ENCODE results near the gene VPS33A.

The VPS33A gene

DNA sequence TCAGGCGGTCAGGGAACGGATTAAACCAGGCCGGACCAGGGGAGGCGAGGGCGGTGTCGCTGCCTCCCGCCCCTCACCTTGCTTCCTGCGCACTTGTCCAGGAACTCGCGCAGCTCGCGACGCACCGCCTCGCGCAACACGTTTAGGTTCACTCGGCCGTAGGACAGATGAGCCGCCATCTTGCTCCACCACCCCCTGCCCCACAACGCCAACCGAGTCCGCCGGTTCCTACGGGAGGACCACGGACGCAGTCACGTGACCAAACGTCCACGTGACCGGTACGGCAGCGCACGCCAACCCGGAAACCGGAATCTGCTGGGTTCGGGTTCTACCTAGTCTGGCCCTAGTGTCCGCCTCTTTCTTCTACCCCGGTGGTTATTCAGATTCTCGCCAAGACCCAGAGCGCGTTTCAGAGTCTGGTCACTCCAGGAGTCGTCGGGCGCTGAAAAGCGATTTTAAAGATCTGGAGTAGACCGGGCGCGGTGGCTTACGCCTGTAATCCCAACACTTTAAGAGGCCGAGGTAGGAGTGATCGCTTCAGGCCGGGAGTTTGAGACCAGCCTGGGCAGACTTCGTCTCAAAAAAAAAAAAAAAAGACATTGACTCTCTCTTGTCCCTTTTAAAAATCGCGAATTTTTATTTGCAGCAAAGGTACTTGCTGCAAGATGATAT is at the start of gene VPS33A:
Gene VPS33A, minus strand, starts transcription at position 265 of the 672 bp plus-strand sequence. Its CDS starts 86 bp downstream, at position 179.
- H3K4me1 ChIP-seq (ENCODE audit: control insufficient read depth, insufficient read depth, low read length) = no peaks in the 10 kb centered on the region
- H3K9ac ChIP-seq (ENCODE audit: low read length) = peak within 1 kb of the TSS; percentile 96
- H3K4me3 ChIP-seq (ENCODE audit: low read depth, low read length) = peak within 1 kb of the TSS; percentile 96

DNA sequence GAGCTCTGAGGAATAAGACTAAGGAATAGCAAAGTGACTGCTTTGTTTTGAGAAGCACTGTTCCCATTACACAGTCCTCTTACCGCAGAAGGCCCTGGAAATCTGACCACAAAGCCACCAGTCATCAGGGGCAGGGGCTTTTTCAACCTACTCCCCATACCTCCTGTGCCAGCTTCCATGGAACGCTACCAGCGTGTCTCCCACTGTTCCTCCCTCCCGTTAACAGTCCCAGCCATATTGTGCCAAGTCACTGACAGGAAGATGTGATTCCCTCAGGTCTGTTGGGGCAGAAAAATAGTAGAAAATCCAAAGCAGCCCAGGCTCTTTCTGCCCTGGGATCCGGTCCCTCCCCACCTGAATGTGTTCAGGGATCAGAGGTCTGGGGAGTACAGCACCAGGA is 46.6 kb upstream of the VPS33A start:
- no peaks in the 10 kb centered on the region for H3K9me3 ChIP-seq (ENCODE audit: control insufficient read depth, insufficient read depth, low read depth, low read length)
- no peaks in the 10 kb centered on the region for H3K27me3 ChIP-seq (ENCODE audit: control insufficient read depth, insufficient read depth, low read length)
- no peak overlapping the region for H3K9ac ChIP-seq (ENCODE audit: low read length)
- H3K36me3 ChIP-seq (ENCODE audit: control insufficient read depth, insufficient read depth, low read length) = peaks cover 30% of the 10 kb centered on the region
- no peak overlapping the region for H3K27ac ChIP-seq (ENCODE audit: low read depth, low read length)
- H3K4me1 ChIP-seq (ENCODE audit: control insufficient read depth, insufficient read depth, low read length) = no peaks in the 10 kb centered on the region
- H3K4me3 ChIP-seq (ENCODE audit: low read depth, low read length) = no peak overlapping the region

More for the DNA sequence above, at the start of gene VPS33A:
- Histone ChIP-seq H3K36me3 (ENCODE audit: control insufficient read depth, insufficient read depth, low read length) (peaks cover 14% of the 10 kb centered on the region), H3K27ac (ENCODE audit: low read depth, low read length) (peak within 1 kb of the TSS; percentile 67), H3K9me3 (ENCODE audit: control insufficient read depth, insufficient read depth, low read depth, low read length) (no peaks in the 10 kb centered on the region), H3K27me3 (ENCODE audit: control insufficient read depth, insufficient read depth, low read length) (no peaks in the 10 kb centered on the region)

DNA sequence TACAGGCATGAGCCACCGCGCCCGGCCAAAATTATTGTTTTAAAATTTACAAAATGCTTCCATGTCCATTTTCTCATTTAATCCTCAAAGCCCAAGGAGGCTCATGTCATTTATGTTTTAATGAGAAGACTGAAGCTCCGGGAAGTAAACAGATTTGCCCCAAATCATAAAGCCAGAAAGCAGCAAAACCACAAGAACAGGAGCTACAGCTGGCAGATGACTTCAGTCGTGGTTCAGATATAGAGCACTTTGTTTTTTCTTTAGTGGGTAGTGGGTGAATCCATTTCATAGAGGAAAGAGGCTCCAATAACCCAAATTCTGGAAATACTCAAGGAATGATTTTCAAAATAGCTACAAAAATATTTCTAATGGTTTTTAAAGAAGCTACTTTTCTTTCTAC is 45.4 kb upstream of the VPS33A start:
- no peaks in the 10 kb centered on the region for H3K9me3 ChIP-seq (ENCODE audit: control insufficient read depth, insufficient read depth, low read depth, low read length)
- no peak overlapping the region for H3K4me3 ChIP-seq (ENCODE audit: low read depth, low read length)
- no peaks in the 10 kb centered on the region for H3K27me3 ChIP-seq (ENCODE audit: control insufficient read depth, insufficient read depth, low read length)
- H3K4me1 ChIP-seq (ENCODE audit: control insufficient read depth, insufficient read depth, low read length) = no peaks in the 10 kb centered on the region
- H3K27ac ChIP-seq (ENCODE audit: low read depth, low read length) = no peak overlapping the region
- H3K36me3 ChIP-seq (ENCODE audit: control insufficient read depth, insufficient read depth, low read length) = peaks cover 26% of the 10 kb centered on the region
- H3K9ac ChIP-seq (ENCODE audit: low read length) = no peak overlapping the region

DNA sequence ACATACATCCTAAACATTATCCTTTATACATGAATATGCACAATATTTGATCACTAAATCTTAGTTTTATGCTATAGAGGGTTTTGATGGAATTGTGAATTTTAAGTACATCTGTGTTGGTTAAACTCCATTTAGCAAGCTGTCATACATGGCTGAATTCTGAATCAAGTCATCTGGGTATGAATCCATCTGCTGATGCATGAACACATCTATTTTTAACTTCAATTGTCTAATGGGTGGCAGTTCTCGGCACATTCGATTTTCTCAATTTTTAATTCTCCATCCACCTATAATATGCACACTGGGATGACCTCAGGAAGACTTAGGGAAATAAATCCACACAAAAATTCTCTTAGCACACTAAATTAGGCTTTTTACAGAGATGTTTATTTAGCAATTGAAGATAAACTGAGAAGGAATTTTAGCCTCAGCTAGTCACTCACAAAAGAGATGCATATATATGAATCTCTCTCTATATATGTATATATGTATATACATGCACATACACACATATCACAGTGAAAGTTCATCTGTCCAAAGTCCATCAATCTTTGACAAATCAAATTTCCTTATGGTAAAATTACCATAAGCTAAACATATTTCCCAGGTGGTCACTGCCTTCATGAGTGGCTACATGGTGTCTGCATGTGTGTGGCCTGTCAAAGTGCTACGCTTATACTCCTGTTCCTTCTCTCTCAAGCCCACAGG is 44.5 kb upstream of the VPS33A start:
- Histone ChIP-seq H3K4me1 (ENCODE audit: control insufficient read depth, insufficient read depth, low read length) (no peaks in the 10 kb centered on the region), H3K9me3 (ENCODE audit: control insufficient read depth, insufficient read depth, low read depth, low read length) (no peaks in the 10 kb centered on the region), H3K27ac (ENCODE audit: low read depth, low read length) (no peak overlapping the region), H3K9ac (ENCODE audit: low read length) (no peak overlapping the region), H3K4me3 (ENCODE audit: low read depth, low read length) (no peak overlapping the region), H3K36me3 (ENCODE audit: control insufficient read depth, insufficient read depth, low read length) (peaks cover 24% of the 10 kb centered on the region), H3K27me3 (ENCODE audit: control insufficient read depth, insufficient read depth, low read length) (no peaks in the 10 kb centered on the region)

DNA sequence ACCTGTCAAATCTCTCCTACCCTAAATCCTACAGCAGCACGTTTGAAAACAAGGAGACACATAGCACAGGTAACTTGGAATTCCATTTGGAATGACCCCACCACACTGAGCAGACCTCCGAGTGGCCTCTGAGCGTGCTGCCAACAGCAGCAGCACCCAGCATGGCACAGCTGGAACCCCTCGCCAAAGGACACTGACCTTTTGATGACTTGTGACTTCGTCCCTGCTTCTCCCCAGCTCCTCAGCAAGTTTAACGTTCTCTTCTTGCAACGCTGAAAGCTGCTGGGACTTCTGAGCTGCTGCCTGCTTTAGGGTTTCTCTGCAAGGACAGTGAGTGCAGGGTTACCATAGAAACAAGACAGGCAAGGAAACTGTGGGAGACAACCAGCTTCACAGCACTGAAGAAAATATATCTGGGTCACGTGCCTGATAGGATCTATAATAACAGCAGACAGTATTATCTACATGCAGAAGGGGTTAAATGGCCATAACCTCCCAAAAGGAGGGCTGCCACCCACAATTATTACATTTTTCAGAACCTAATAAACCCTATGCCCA is 43.3 kb upstream of the VPS33A start:
- Histone ChIP-seq H3K27me3 (ENCODE audit: control insufficient read depth, insufficient read depth, low read length) (no peaks in the 10 kb centered on the region), H3K9me3 (ENCODE audit: control insufficient read depth, insufficient read depth, low read depth, low read length) (no peaks in the 10 kb centered on the region), H3K36me3 (ENCODE audit: control insufficient read depth, insufficient read depth, low read length) (peaks cover 19% of the 10 kb centered on the region), H3K27ac (ENCODE audit: low read depth, low read length) (no peak overlapping the region), H3K4me3 (ENCODE audit: low read depth, low read length) (no peak overlapping the region), H3K4me1 (ENCODE audit: control insufficient read depth, insufficient read depth, low read length) (no peaks in the 10 kb centered on the region), H3K9ac (ENCODE audit: low read length) (no peak overlapping the region)

DNA sequence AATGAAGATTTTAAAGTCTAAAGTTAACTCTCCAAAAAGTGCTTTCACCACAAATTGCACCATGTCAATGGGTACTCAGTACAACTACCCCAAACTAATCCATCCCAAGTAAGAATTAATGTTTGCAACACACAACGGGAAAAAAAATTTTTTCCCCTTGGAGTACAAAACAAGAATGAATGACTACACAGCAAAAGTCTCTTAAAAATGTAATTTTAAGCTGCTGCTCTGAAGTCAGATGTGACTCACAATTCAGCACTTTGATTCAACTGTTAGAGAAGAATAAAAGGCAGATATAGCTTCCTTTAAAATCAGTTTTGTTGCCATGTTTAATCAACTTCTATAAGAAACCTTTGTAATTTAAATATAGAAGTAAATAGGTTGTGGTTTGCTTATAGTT is 42.5 kb upstream of the VPS33A start:
- Histone ChIP-seq H3K27ac (ENCODE audit: low read depth, low read length) (no peak overlapping the region), H3K4me1 (ENCODE audit: control insufficient read depth, insufficient read depth, low read length) (no peaks in the 10 kb centered on the region), H3K9ac (ENCODE audit: low read length) (no peak overlapping the region), H3K27me3 (ENCODE audit: control insufficient read depth, insufficient read depth, low read length) (no peaks in the 10 kb centered on the region), H3K36me3 (ENCODE audit: control insufficient read depth, insufficient read depth, low read length) (peaks cover 19% of the 10 kb centered on the region), H3K9me3 (ENCODE audit: control insufficient read depth, insufficient read depth, low read depth, low read length) (no peaks in the 10 kb centered on the region), H3K4me3 (ENCODE audit: low read depth, low read length) (no peak overlapping the region)

DNA sequence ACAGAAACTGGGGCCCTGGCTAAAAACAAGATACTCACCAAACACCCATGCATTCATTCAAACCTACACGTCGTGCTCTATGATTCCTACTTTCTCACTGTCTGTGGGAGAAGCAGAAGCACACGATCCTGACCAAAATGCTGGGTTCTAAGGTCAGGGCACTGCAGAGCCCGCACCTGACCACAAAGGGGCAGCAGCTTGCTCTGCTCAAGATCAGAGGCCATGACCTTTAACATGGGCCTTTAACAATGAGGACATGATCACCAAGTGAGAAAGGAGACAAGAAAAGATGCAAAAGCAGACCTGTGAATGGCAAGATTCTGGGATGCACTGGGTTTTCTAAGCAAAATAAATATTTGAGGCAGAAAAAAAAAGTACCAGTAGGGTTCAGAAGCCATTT is 40.1 kb upstream of the VPS33A start:
- no peaks in the 10 kb centered on the region for H3K4me1 ChIP-seq (ENCODE audit: control insufficient read depth, insufficient read depth, low read length)
- no peak overlapping the region for H3K4me3 ChIP-seq (ENCODE audit: low read depth, low read length)
- no peaks in the 10 kb centered on the region for H3K9me3 ChIP-seq (ENCODE audit: control insufficient read depth, insufficient read depth, low read depth, low read length)
- H3K27me3 ChIP-seq (ENCODE audit: control insufficient read depth, insufficient read depth, low read length) = no peaks in the 10 kb centered on the region
- H3K36me3 ChIP-seq (ENCODE audit: control insufficient read depth, insufficient read depth, low read length) = peaks cover 13% of the 10 kb centered on the region
- no peak overlapping the region for H3K27ac ChIP-seq (ENCODE audit: low read depth, low read length)
- H3K9ac ChIP-seq (ENCODE audit: low read length) = no peak overlapping the region

DNA sequence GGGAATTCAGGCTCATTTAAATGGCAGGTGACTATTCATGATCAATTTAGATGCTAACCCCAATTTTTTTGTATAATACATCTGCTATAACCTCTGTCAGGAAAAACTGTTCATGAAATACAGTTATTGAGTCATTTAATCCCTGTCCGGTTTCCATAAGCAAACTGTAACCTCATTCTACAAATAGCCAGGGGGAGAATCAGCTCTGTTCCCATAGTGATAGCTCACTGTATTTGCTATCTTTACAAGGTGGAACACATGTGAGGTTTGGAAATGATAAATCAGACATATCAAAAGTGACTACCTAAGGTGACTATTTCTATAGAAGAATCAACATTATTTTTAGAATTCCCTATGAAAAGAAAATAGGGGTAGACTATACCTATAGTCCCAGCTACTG is 38.6 kb upstream of the VPS33A start:
- Histone ChIP-seq H3K9me3 (ENCODE audit: control insufficient read depth, insufficient read depth, low read depth, low read length) (no peaks in the 10 kb centered on the region), H3K4me3 (ENCODE audit: low read depth, low read length) (no peak overlapping the region), H3K27ac (ENCODE audit: low read depth, low read length) (no peak overlapping the region), H3K27me3 (ENCODE audit: control insufficient read depth, insufficient read depth, low read length) (no peaks in the 10 kb centered on the region), H3K4me1 (ENCODE audit: control insufficient read depth, insufficient read depth, low read length) (no peaks in the 10 kb centered on the region), H3K36me3 (ENCODE audit: control insufficient read depth, insufficient read depth, low read length) (peaks cover 13% of the 10 kb centered on the region), H3K9ac (ENCODE audit: low read length) (no peak overlapping the region)

DNA sequence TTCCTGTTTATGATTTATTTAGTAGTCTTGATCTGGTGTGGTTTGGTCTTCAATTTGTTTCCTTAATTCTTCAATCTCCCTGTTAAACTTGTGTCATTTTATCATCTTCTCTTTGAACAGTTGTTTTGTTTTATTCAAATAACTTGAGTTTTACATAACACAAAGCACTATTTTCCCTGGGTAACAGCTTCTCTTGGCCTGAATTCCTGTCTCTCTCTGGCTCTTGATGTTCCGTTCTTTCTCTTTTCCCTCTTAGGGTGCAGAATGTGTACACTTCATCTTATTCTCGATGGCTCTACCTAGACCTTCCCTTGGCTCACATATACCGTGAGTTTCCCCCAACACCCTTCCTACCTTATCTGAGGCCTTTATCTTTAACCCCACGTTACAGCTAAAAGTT is 36.8 kb upstream of the VPS33A start:
- Histone ChIP-seq H3K9ac (ENCODE audit: low read length) (no peak overlapping the region), H3K27me3 (ENCODE audit: control insufficient read depth, insufficient read depth, low read length) (no peaks in the 10 kb centered on the region), H3K9me3 (ENCODE audit: control insufficient read depth, insufficient read depth, low read depth, low read length) (no peaks in the 10 kb centered on the region), H3K27ac (ENCODE audit: low read depth, low read length) (no peak overlapping the region), H3K4me3 (ENCODE audit: low read depth, low read length) (no peak overlapping the region), H3K36me3 (ENCODE audit: control insufficient read depth, insufficient read depth, low read length) (peaks cover 3% of the 10 kb centered on the region; the same call in 1 of the 2 replicates), H3K4me1 (ENCODE audit: control insufficient read depth, insufficient read depth, low read length) (no peaks in the 10 kb centered on the region)

DNA sequence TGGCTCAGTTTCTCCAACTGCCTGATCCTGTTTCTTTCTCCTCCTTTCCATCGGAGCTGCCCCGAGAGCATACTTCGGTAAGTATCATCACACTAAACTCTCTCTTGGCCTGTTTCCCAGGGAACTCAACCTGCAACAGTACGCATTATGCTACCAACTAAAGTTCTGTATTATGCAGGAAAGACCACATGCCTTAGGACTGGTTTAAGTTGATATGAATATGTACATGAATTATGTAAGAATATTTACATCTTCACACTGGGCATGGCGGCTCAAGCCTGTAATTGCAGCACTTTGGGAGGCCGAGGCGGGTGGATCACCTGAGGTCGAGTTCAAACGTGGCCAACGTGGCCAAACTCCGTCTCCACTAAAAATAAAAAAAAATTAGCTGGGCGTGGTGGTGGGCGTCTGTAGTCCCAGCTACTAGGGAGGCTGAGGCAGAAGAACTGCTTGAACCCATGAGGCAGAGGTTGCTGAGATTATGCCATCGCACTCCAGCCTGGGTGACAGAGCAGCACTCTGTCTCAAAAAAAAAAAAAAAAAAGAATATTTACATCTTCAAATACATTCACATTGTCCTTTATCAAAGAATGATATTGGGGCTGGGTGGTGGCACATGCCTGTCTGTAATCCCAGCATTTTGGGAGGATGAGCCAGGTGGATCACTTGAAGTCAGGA is 31.9 kb upstream of the VPS33A start:
- H3K9ac ChIP-seq (ENCODE audit: low read length) = no peak overlapping the region
- no peaks in the 10 kb centered on the region for H3K4me1 ChIP-seq (ENCODE audit: control insufficient read depth, insufficient read depth, low read length)
- no peak overlapping the region for H3K4me3 ChIP-seq (ENCODE audit: low read depth, low read length)
- no peak overlapping the region for H3K27ac ChIP-seq (ENCODE audit: low read depth, low read length)
- no peaks in the 10 kb centered on the region for H3K9me3 ChIP-seq (ENCODE audit: control insufficient read depth, insufficient read depth, low read depth, low read length)
- H3K36me3 ChIP-seq (ENCODE audit: control insufficient read depth, insufficient read depth, low read length) = peaks cover 6% of the 10 kb centered on the region; the same call in 1 of the 2 replicates
- H3K27me3 ChIP-seq (ENCODE audit: control insufficient read depth, insufficient read depth, low read length) = no peaks in the 10 kb centered on the region

DNA sequence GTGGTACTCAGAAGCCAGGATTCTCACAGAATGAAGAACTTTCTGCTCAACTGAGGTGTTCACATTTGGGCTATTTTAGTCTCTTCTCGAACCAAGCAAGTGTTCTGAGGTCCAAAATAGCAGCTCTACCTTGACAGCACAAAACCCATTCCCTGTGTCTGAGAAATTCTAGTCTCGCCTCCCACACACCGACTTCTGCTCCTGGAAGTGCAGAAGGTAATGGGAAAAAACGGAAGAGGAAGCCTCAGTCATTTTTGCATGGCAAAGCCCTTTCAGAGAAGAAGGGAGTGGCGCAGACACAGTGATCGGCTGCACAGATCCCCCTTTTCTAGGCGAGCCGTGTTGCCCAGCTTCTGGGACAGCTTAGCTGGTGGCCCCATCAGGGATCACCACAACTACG is 31.2 kb upstream of the VPS33A start:
- Histone ChIP-seq H3K27me3 (ENCODE audit: control insufficient read depth, insufficient read depth, low read length) (no peaks in the 10 kb centered on the region), H3K4me1 (ENCODE audit: control insufficient read depth, insufficient read depth, low read length) (no peaks in the 10 kb centered on the region), H3K27ac (ENCODE audit: low read depth, low read length) (no peak overlapping the region), H3K9ac (ENCODE audit: low read length) (no peak overlapping the region), H3K9me3 (ENCODE audit: control insufficient read depth, insufficient read depth, low read depth, low read length) (no peaks in the 10 kb centered on the region), H3K4me3 (ENCODE audit: low read depth, low read length) (no peak overlapping the region), H3K36me3 (ENCODE audit: control insufficient read depth, insufficient read depth, low read length) (peaks cover 6% of the 10 kb centered on the region; the same call in 1 of the 2 replicates)

Measured in HUES6 (cell line).